Measurements from ENCODE around the gene ST3GAL2. TPM values are rescaled to one million over a fixed set of nuclear protein-coding genes. Genes with fewer than 3 reads are reported as not detected.
A peak's percentile ranks its signal among the peaks of the same experiment; 100 is the strongest.
"Not testable (repeated sequence)": the region's sequence is repeated elsewhere in the genome, so short reads cannot be mapped to it uniquely, and the experiment has no call there.

The ST3GAL2 gene
- total and polyA plus RNA-seq, 5 experiments from 2014 or later = 14.6 to 31.9 (median 23.4) TPM

DNA sequence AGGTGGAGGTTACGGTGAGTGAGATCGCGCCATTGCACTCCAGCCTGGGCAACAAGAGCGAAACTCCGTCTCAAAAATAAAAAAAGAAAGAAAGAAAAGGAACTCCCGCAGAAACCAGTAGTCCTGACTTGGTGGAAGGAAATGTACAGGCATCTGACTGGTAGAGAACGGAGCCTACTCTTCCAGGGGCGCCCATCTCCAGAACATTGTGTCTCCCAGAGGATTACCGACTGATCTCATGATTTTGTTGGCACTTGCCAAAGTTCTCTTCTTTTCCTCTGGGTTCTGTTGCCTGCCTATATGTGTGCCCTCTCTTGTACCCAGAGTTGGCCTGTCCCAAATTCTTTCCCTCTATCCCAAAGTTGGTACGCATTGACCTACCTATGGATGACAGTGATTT, 68.0 kb downstream of the ST3GAL2 start:
- POLR2A ChIA-PET = interaction anchor here (0.7 to 3.3 kb wide), 3 partner anchors 9 to 1244 kb away, joined by 3 to 23 read pairs (median 8); partner anchors contain the start of gene ST3GAL2
- H3K36me3 Mint-ChIP-seq = peaks cover 0 to 81% (median 11%) of the 10 kb centered on the region in 3 donors

GRCh38 chr16:70370145-70370544, 68.8 kb downstream of the ST3GAL2 start:
- peak; percentile 83 to 90 for ATAC-seq
- peak; percentile 20 to 67 (median 46) for DNase-seq
- H3K4me1 Mint-ChIP-seq = peaks cover 4 to 30% (median 7%) of the 10 kb centered on the region in 4 donors
- H3K27ac Mint-ChIP-seq = peak overlapping the region; percentile 59 to 89 (median 80)
- peaks cover 0 to 82% (median 14%) of the 10 kb centered on the region in 3 donors for H3K36me3 Mint-ChIP-seq
- not testable (repeated sequence) for H3K27me3 Mint-ChIP-seq, H3K9me3 Mint-ChIP-seq
- POLR2A ChIA-PET = interaction anchor here (0.7 to 3.3 kb wide), 6 partner anchors 10 to 170 kb away, joined by 4 to 23 read pairs (median 6); partner anchors contain the start of genes FCSK and ST3GAL2
- H3K4me3 Mint-ChIP-seq = peak overlapping the region in 1 of 10 donors; percentile 4

More for the DNA sequence above, 68.0 kb downstream of the ST3GAL2 start:
- DNase-seq = no peak
- Mint-ChIP-seq H3K27me3 (no peaks in the 10 kb centered on the region), H3K27ac (peak overlapping the region in 8 of 10 donors; percentile 34 to 89 (median 66)), H3K4me1 (peaks cover 4 to 34% (median 7%) of the 10 kb centered on the region in 4 donors), H3K4me3 (peak overlapping the region in 1 of 10 donors; percentile 7), H3K9me3 (no peaks in the 10 kb centered on the region)
- no peak for ATAC-seq

- peaks cover 0 to 3% (median 0%) of the 10 kb centered on the region in 4 donors for H3K4me1 Mint-ChIP-seq
- no peak overlapping the region for H3K4me3 Mint-ChIP-seq
- POLR2A ChIA-PET = no interaction called here
- no peaks in the 10 kb centered on the region for H3K27me3 Mint-ChIP-seq
- ATAC-seq (no peak), DNase-seq (no peak)
- no peak overlapping the region for H3K27ac Mint-ChIP-seq
- H3K9me3 Mint-ChIP-seq = no peaks in the 10 kb centered on the region
- H3K36me3 Mint-ChIP-seq = peaks cover 0 to 92% (median 10%) of the 10 kb centered on the region in 3 donors
These were observed 74.5 kb downstream of the ST3GAL2 start for GRCh38 chr16:70364399-70364798.

GRCh38 chr16:70359552-70359951, 79.3 kb downstream of the ST3GAL2 start:
- no peak for DNase-seq
- POLR2A ChIA-PET = interaction anchor here (0.7 to 1.7 kb wide), 4 partner anchors 9 to 949 kb away, joined by 4 to 6 read pairs (median 4); partner anchors contain the start of gene DDX19A
- Mint-ChIP-seq H3K4me1 (no peaks in the 10 kb centered on the region), H3K27ac (peak overlapping the region in 1 of 10 donors; percentile 34), H3K36me3 (peaks cover 0 to 83% (median 11%) of the 10 kb centered on the region in 3 donors), H3K9me3 (no peaks in the 10 kb centered on the region), H3K4me3 (no peak overlapping the region), H3K27me3 (no peaks in the 10 kb centered on the region)
- no peak for ATAC-seq

DNA sequence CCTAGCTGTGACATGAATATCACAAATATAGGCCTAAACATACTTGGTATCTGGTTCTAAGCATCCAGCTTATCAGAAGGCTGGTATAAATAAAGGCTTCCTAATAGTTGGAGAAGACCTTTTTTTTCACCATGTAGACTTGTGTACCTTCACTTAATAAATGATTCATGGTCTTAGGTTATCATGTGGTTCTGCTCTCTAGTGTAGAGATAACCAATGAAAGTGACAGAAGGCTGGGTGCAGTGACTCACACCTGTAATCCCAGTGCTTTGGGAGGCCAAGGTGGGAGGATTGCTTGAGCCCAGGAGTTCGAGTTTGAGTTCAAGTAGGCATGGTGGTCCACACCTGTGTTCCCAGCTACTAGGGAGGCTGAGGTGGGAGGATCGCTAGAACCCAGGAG, 89.1 kb downstream of the ST3GAL2 start:
- DNase-seq = no peak
- POLR2A ChIA-PET = interaction anchor here (0.6 kb wide), 1 partner anchor 31 kb away, joined by 4 read pairs; no protein-coding TSS in a partner anchor
- Mint-ChIP-seq H3K9me3 (no peaks in the 10 kb centered on the region), H3K36me3 (peaks cover 0 to 50% (median 5%) of the 10 kb centered on the region in 3 donors), H3K27me3 (no peaks in the 10 kb centered on the region), H3K27ac (peak overlapping the region in 5 of 10 donors; percentile 6 to 75 (median 12)), H3K4me3 (peak overlapping the region in 2 of 10 donors; percentile 31 to 36), H3K4me1 (peaks cover 10 to 42% (median 30%) of the 10 kb centered on the region in 4 donors)
- no peak for ATAC-seq

DNA sequence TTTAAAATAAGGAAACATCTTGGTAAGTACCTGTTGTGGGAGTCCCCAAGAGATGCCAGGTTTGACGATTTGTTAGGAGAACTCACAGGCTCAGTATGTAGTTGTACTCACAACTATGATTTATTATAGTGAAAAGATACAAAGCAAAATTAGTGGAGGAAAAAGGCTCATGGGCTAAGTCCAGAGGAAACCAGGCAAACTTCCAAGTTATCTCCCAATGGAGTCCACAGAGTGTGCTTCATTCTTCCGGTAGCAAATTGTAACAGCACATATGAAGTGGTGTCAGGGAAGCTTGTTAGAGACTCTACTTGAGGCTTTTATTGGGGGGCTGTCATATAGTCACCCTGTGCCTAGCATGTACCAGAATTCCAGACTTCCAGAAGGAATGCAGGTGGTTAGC, 89.9 kb downstream of the ST3GAL2 start:
- Mint-ChIP-seq H3K27me3 (no peaks in the 10 kb centered on the region), H3K9me3 (no peaks in the 10 kb centered on the region), H3K4me1 (peaks cover 10 to 42% (median 30%) of the 10 kb centered on the region in 4 donors), H3K27ac (peak overlapping the region in 7 of 10 donors; percentile 7 to 75 (median 50)), H3K4me3 (peak overlapping the region in 3 of 10 donors; percentile 2 to 15 (median 9)), H3K36me3 (peaks cover 0 to 42% (median 5%) of the 10 kb centered on the region in 3 donors)
- ATAC-seq = no peak
- DNase-seq = no peak
- POLR2A ChIA-PET = interaction anchor here (0.6 to 0.7 kb wide), 2 partner anchors 32 to 105 kb away, joined by 4 to 6 read pairs; partner anchors contain the start of gene FCSK

GRCh38 chr16:70345840-70346239, 93.1 kb downstream of the ST3GAL2 start:
- Mint-ChIP-seq H3K27ac (peak overlapping the region; percentile 89 to 100 (median 98)), H3K4me3 (peak overlapping the region; percentile 77 to 98 (median 94)), H3K27me3 (no peaks in the 10 kb centered on the region), H3K9me3 (no peaks in the 10 kb centered on the region), H3K36me3 (peaks cover 0 to 16% (median 0%) of the 10 kb centered on the region in 3 donors), H3K4me1 (peaks cover 15 to 38% (median 29%) of the 10 kb centered on the region in 4 donors)
- ATAC-seq = no peak
- no peak for DNase-seq
- POLR2A ChIA-PET = interaction anchor here (0.7 to 3.5 kb wide), 18 partner anchors 10 to 981 kb away, joined by 3 to 58 read pairs (median 4); partner anchors contain the start of genes AARS1, COG4, DDX19B and EXOSC6

DNA sequence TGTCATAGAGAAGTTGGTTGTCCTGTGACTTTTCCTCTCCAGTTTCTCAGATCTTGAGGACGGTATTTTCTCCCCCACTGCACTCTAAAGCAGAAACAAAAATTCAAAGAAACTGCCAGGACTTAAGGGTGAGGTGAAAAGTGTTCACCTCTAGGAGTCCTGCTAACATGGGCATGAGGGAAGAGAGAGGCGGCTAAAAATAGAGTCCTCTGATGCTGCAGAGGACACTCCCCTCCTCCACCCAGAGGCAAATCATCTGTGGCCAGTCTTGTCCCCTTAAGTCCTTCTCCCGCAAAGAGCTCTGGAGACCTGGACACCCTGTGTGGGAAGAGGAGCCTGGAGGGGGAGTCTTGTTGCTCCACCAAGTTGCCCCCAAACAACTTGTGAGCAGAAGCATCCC, 96.9 kb downstream of the ST3GAL2 start:
- Mint-ChIP-seq H3K9me3 (no peaks in the 10 kb centered on the region), H3K27me3 (no peaks in the 10 kb centered on the region), H3K4me3 (no peak overlapping the region), H3K4me1 (peaks cover 5 to 13% (median 9%) of the 10 kb centered on the region in 4 donors), H3K27ac (peak overlapping the region in 5 of 10 donors; percentile 7 to 79 (median 34)), H3K36me3 (no peaks in the 10 kb centered on the region)
- ATAC-seq = no peak
- POLR2A ChIA-PET = interaction anchor here (0.6 kb wide), 1 partner anchor 1045 kb away, joined by 6 read pairs; no protein-coding TSS in a partner anchor
- no peak for DNase-seq

GRCh38 chr16:70341600-70341999, 97.3 kb downstream of the ST3GAL2 start:
- ATAC-seq (no peak), DNase-seq (no peak)
- Mint-ChIP-seq H3K9me3 (no peaks in the 10 kb centered on the region), H3K36me3 (no peaks in the 10 kb centered on the region), H3K27ac (peak overlapping the region in 3 of 10 donors; percentile 7 to 43 (median 29)), H3K27me3 (no peaks in the 10 kb centered on the region), H3K4me3 (no peak overlapping the region), H3K4me1 (peaks cover 5 to 13% (median 8%) of the 10 kb centered on the region in 4 donors)
- POLR2A ChIA-PET = interaction anchor here (0.6 kb wide), 1 partner anchor 1044 kb away, joined by 6 read pairs; no protein-coding TSS in a partner anchor

DNA sequence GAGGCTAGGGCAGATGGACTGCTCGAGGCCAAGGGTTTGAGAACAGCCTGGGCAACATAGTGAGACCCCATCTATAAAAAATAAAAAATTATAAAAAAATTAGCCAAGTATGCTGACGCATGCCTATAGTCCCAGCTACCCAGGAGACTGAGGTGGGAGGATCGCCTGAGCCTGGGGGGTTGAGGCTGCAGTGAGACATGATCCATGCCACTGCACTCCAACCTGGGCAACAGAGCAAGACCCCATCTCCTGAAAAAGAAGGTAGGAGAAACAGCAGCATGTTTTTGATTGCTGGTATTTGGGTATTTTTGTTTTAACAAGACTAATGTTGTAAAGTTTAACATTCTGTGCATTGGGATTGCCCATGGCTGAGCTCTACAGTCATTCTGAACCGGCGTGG, 101.1 kb downstream of the ST3GAL2 start:
- POLR2A ChIA-PET = no interaction called here
- H3K27me3 Mint-ChIP-seq = no peaks in the 10 kb centered on the region
- H3K27ac Mint-ChIP-seq = no peak overlapping the region
- DNase-seq (no peak), ATAC-seq (no peak)
- no peaks in the 10 kb centered on the region for H3K9me3 Mint-ChIP-seq
- peaks cover 0 to 11% (median 0%) of the 10 kb centered on the region in 4 donors for H3K4me1 Mint-ChIP-seq
- peaks cover 0 to 30% (median 0%) of the 10 kb centered on the region in 3 donors for H3K36me3 Mint-ChIP-seq
- H3K4me3 Mint-ChIP-seq = no peak overlapping the region

- POLR2A ChIA-PET = interaction anchor here (1.3 kb wide), 1 partner anchor 13 kb away, joined by 3 read pairs; no protein-coding TSS in a partner anchor
- not testable (repeated sequence) for H3K9me3 Mint-ChIP-seq, H3K27me3 Mint-ChIP-seq, H3K4me1 Mint-ChIP-seq, H3K4me3 Mint-ChIP-seq, ATAC-seq, DNase-seq
- H3K27ac Mint-ChIP-seq = peak overlapping the region in 2 of 10 donors; percentile 46 to 75
- peaks cover 0 to 62% (median 0%) of the 10 kb centered on the region in 3 donors for H3K36me3 Mint-ChIP-seq
These were observed 106.2 kb downstream of the ST3GAL2 start for GRCh38 chr16:70332728-70333127.

- Mint-ChIP-seq H3K27ac (peak overlapping the region in 1 of 10 donors; percentile 43), H3K4me1 (no peaks in the 10 kb centered on the region), H3K4me3 (no peak overlapping the region), H3K36me3 (peaks cover 0 to 62% (median 0%) of the 10 kb centered on the region in 3 donors), H3K9me3 (no peaks in the 10 kb centered on the region), H3K27me3 (no peaks in the 10 kb centered on the region)
- ATAC-seq (peak; percentile 64 to 66), DNase-seq (peak in 5 of 10 donors; percentile 10 to 23 (median 19))
- POLR2A ChIA-PET = interaction anchor here (1.1 to 1.3 kb wide), 2 partner anchors 14 to 122 kb away, joined by 3 to 6 read pairs; no protein-coding TSS in a partner anchor
These were observed 107.1 kb downstream of the ST3GAL2 start for GRCh38 chr16:70331588-70332358.

Measured in naive thymus-derived CD8-positive, alpha-beta T cell (primary cell).